ENCODE data around the gene LAS1L. TPM values are rescaled to one million over a fixed set of nuclear protein-coding genes. Genes with fewer than 3 reads are reported as not detected.
A peak's percentile ranks its signal among the peaks of the same experiment; 100 is the strongest.
"Not testable (repeated sequence)": the region's sequence is repeated elsewhere in the genome, so short reads cannot be mapped to it uniquely, and the experiment has no call there.

Gene LAS1L
- polyA plus RNA-seq (2013, experiment 1 of 2): 34.8 TPM
- polyA plus RNA-seq (2013, experiment 2 of 2): 32.3 TPM

DNA sequence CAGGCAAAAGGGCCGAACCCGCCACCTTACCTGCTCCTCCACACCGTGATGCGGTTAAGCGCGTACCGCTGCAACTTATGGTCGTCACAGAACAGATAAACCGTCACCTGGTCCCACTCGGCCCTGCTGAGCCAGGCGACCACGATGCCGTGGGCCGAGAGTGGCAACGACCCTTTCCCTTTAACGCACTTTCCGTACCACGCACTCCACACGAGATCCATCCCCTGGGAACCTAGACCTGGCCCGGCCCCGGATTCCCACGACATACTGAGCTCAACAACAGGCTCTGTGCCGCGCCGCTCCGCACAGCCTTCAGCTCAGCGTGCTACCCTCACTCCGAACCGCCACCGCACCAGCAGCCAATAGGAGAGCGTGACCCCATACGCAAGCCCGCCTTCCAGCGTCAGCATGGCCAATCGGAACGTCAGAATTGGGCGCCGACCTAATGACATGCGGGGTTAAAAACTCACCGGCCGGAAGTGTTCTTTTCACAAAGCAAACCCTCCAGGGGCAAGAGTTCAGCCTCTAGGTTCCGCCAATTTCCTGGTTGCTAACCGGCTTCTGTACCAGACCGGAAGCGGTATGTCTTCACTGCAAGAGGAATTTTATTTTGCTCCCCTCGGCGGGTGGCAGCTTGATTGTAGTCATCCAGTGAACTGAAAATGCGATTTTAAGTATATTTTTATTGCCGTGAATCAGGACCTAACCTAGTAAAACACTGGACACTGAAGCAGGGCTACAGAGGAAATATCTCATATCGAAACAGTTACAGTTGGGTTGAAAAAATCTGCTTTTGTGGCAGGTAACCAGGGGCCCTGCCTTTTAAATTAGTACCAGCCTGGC lies at the start of gene LAS1L:
Gene LAS1L, minus strand, starts transcription at position 338 of the 843 bp plus-strand sequence. Its CDS starts 72 bp downstream, at position 266.
- peaks cover 24% of the 10 kb centered on the region for H3K36me3 ChIP-seq (ENCODE audit: control insufficient read depth, insufficient read depth, low read length)
- 3 to 15% methylated on average over 14 to 46 of the region's 50 CpGs for WGBS, 2 experiments (ENCODE audit: insufficient coverage in 2 of 2)
- no peaks in the 10 kb centered on the region for H3K9me3 ChIP-seq (ENCODE audit: control insufficient read depth, low read length)
- peak within 1 kb of the TSS; percentile 61 for H3K4me3 ChIP-seq (ENCODE audit: extremely low read depth, insufficient read depth, low read length, poor library complexity, severe bottlenecking)
- H3K4me1 ChIP-seq (ENCODE audit: control insufficient read depth, insufficient read depth, low read length, poor library complexity, severe bottlenecking): peaks cover 9% of the 10 kb centered on the region
- H3K27ac ChIP-seq (ENCODE audit: low read depth, low read length, severe bottlenecking): no peak within 1 kb of the TSS

DNA sequence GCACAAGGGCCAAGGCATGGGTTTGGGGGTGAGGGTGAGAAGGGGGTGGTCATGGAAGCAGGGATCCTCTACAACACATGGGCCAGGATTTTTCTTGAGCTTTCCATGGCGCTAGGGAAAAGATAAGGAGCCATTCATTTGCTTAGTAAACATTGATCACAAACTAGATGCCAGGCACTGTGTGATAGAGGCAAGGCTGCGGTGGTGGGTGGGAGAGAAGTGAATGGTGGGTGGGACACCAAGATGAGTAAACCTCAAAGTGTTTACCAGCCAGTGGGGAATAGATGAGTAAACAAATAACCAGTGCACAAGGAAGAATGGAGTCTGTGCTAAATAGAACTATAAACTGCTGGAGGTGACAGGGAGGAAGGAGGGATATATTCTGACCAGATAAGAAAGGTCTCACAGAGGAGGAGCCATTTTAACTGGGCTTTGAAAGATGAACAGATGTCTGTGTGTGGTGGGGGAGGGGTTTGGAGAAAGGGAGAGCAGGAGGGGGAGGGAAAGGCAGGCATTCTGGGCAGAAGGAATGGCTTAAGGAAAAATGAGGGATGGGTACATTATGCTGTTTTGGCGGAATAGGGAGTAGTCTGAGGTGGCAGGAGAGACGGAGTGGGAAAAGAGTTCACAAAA lies 48.0 kb upstream of the LAS1L start:
- 57% methylated on average over 3 of the region's 4 CpGs; no CpG with 5 or more reads in 1 of the 2 experiments for WGBS, 2 experiments (ENCODE audit: insufficient coverage in 2 of 2)
- Histone ChIP-seq H3K27ac (ENCODE audit: low read depth, low read length, severe bottlenecking) (peak overlapping the region; percentile 55), H3K4me3 (ENCODE audit: extremely low read depth, insufficient read depth, low read length, poor library complexity, severe bottlenecking) (no peak overlapping the region), H3K36me3 (ENCODE audit: control insufficient read depth, insufficient read depth, low read length) (no peaks in the 10 kb centered on the region), H3K4me1 (ENCODE audit: control insufficient read depth, insufficient read depth, low read length, poor library complexity, severe bottlenecking) (peaks cover 3% of the 10 kb centered on the region), H3K9me3 (ENCODE audit: control insufficient read depth, low read length) (no peaks in the 10 kb centered on the region)

DNA sequence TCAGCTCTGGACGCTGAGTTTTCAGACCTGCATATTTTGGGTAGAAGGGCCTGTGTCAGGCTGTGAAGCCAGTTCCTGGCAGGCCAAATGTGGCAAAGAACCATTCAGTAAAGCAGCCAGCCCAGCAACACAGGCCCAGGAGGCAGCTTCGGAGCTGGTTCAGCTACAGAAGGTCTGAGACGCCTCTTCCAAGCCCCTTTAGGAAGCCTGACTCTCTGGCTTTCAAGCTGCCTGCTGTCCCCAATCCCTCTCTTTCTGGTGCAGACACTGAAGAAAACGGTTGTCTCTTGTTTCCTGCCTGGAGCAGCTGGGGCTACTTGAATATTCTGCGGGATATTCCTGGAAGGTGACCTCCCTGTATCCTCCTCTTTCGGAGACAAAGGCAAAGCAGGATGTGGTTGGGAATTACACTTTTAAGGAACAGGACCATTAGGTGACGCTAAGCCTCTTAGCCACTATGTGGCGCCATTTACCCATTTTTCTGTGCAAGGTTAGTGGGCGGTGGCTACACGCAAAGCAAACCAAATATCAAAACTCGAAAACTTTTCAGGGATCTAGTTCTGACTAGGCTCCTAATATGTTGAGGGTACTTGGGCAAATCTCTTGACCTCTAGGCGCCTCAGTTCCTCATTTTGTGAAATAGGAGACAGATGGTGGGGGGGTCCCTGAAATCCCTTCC lies 47.2 kb upstream of the LAS1L start:
- 40 to 90% methylated on average over 2 to 3 of the region's 12 CpGs for WGBS, 2 experiments (ENCODE audit: insufficient coverage in 2 of 2)
- Histone ChIP-seq H3K27ac (ENCODE audit: low read depth, low read length, severe bottlenecking) (peak overlapping the region; percentile 55), H3K36me3 (ENCODE audit: control insufficient read depth, insufficient read depth, low read length) (no peaks in the 10 kb centered on the region)

DNA sequence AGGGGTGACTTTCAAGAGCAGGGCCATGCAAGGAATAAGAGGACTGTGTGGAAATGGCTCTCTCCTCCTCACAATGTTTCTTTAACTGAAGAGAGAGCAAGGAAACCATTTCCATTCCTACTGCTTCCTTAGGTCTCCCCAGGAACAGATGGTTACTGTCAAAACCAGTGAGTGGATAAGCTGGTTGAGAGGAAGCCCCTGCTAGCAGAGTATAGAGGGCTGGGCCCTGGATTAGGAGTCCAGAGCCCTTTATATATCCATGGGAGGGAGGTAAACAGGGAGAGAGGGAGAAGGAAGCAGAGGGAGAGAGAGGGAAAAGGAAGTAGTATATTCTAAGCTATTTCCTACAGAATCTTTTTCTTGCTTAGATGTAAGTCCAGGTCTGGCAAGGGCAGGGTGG lies 43.8 kb upstream of the LAS1L start:
- H3K4me1 ChIP-seq (ENCODE audit: control insufficient read depth, insufficient read depth, low read length, poor library complexity, severe bottlenecking): peaks cover 3% of the 10 kb centered on the region
- H3K4me3 ChIP-seq (ENCODE audit: extremely low read depth, insufficient read depth, low read length, poor library complexity, severe bottlenecking): no peak overlapping the region
- no peaks in the 10 kb centered on the region for H3K36me3 ChIP-seq (ENCODE audit: control insufficient read depth, insufficient read depth, low read length)
- H3K9me3 ChIP-seq (ENCODE audit: control insufficient read depth, low read length): no peaks in the 10 kb centered on the region
- H3K27ac ChIP-seq (ENCODE audit: low read depth, low read length, severe bottlenecking): no peak overlapping the region

More for the DNA sequence above, 47.2 kb upstream of the LAS1L start:
- peaks cover 3% of the 10 kb centered on the region for H3K4me1 ChIP-seq (ENCODE audit: control insufficient read depth, insufficient read depth, low read length, poor library complexity, severe bottlenecking)
- no peaks in the 10 kb centered on the region for H3K9me3 ChIP-seq (ENCODE audit: control insufficient read depth, low read length)
- no peak overlapping the region for H3K4me3 ChIP-seq (ENCODE audit: extremely low read depth, insufficient read depth, low read length, poor library complexity, severe bottlenecking)

DNA sequence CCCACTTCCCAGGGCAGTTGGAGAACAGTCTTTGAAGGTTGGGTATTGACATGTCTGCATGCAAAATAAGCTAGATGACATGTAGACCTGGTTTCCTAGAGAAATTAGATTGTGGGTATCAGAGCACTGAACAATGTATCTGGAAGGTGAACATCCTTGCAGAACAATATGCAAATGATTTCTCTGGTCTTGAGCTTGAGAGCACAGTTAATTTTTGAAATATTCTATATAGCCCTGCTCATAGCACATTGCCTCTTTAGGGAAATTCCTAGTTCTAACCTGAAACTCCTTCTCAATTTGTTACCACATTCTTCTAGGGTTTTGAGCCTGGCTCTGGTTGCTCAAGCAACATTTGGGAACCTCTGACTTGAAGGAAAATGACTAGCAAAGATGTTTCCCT lies 41.6 kb upstream of the LAS1L start:
- H3K27ac ChIP-seq (ENCODE audit: low read depth, low read length, severe bottlenecking): no peak overlapping the region

DNA sequence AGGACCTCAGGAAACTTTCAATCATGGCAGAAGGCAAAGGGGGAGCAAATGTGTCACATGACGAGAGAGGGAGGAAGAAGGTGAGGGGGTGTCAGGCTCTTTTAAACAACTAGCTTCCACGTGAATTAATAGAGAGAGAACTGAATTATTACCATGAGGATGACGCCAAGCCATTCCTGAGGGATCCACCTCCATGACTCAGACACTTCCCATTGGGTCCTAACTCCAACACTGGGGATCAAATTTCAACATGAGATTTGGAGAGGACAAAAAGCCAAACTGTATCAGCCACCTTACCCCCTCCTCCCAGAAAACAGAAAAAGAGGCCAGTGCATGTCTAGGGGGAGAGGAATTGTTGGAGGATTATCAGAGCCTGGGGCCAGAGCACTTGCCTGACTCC lies 40.4 kb upstream of the LAS1L start:
- no peaks in the 10 kb centered on the region for H3K36me3 ChIP-seq (ENCODE audit: control insufficient read depth, insufficient read depth, low read length)
- H3K4me3 ChIP-seq (ENCODE audit: extremely low read depth, insufficient read depth, low read length, poor library complexity, severe bottlenecking): no peak overlapping the region
- H3K27ac ChIP-seq (ENCODE audit: low read depth, low read length, severe bottlenecking): no peak overlapping the region
- no peaks in the 10 kb centered on the region for H3K9me3 ChIP-seq (ENCODE audit: control insufficient read depth, low read length)
- H3K4me1 ChIP-seq (ENCODE audit: control insufficient read depth, insufficient read depth, low read length, poor library complexity, severe bottlenecking): no peaks in the 10 kb centered on the region
- 89% methylated on average over 3 of the region's 3 CpGs; no CpG with 5 or more reads in 1 of the 2 experiments for WGBS, 2 experiments (ENCODE audit: insufficient coverage in 2 of 2)

More for the DNA sequence above, 41.6 kb upstream of the LAS1L start:
- Histone ChIP-seq H3K4me3 (ENCODE audit: extremely low read depth, insufficient read depth, low read length, poor library complexity, severe bottlenecking) (no peak overlapping the region), H3K9me3 (ENCODE audit: control insufficient read depth, low read length) (no peaks in the 10 kb centered on the region), H3K4me1 (ENCODE audit: control insufficient read depth, insufficient read depth, low read length, poor library complexity, severe bottlenecking) (no peaks in the 10 kb centered on the region), H3K36me3 (ENCODE audit: control insufficient read depth, insufficient read depth, low read length) (no peaks in the 10 kb centered on the region)

DNA sequence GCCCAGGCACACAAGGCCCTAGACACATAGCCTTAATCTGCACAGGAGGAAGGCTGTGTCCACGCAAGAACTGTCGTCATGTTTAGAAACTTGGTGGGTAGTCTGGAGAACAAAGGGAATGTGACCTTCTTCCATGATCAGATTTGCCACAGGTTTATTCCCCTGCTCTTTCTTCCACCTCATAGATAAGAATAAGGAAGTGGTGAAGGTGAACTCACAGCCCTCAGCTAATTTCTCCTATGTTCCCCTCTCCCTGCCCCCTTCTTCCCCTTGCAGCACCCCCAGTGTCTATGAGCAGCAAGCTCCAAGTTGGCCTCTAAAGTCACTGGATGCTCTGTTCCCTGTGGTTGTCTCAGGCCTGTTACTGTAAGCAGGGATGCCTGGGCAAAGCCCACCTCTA lies 39.8 kb upstream of the LAS1L start:
- no peaks in the 10 kb centered on the region for H3K9me3 ChIP-seq (ENCODE audit: control insufficient read depth, low read length)
- H3K4me1 ChIP-seq (ENCODE audit: control insufficient read depth, insufficient read depth, low read length, poor library complexity, severe bottlenecking): no peaks in the 10 kb centered on the region
- WGBS, 2 experiments (ENCODE audit: insufficient coverage in 2 of 2): no CpG with 5 or more reads among the region's 2 CpGs
- no peaks in the 10 kb centered on the region for H3K36me3 ChIP-seq (ENCODE audit: control insufficient read depth, insufficient read depth, low read length)
- no peak overlapping the region for H3K4me3 ChIP-seq (ENCODE audit: extremely low read depth, insufficient read depth, low read length, poor library complexity, severe bottlenecking)
- no peak overlapping the region for H3K27ac ChIP-seq (ENCODE audit: low read depth, low read length, severe bottlenecking)

DNA sequence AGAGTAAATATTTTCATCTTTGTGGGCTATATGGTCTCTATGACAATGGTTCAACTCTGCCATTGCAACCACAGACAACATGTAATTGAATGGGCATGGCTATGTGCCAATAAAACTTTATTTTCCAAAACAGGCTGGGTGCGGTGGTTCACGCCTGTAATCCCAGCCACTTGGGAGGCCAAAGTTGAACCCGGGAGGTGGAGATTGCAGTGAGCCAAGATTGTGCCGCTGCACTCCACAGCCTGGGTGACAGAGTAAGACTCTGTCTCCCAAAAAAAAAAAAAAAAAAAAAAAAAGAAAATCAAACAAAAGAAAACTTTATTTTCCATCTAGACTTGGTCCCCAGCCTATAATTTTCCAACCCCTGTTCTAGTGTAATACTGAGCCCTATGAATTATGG lies 38.4 kb upstream of the LAS1L start:
- H3K9me3 ChIP-seq (ENCODE audit: control insufficient read depth, low read length): no peaks in the 10 kb centered on the region
- H3K4me3 ChIP-seq (ENCODE audit: extremely low read depth, insufficient read depth, low read length, poor library complexity, severe bottlenecking): no peak overlapping the region
- H3K27ac ChIP-seq (ENCODE audit: low read depth, low read length, severe bottlenecking): no peak overlapping the region
- no peaks in the 10 kb centered on the region for H3K36me3 ChIP-seq (ENCODE audit: control insufficient read depth, insufficient read depth, low read length)
- WGBS, 2 experiments (ENCODE audit: insufficient coverage in 2 of 2): 72% methylated on average over 4 of the region's 4 CpGs; no CpG with 5 or more reads in 1 of the 2 experiments
- no peaks in the 10 kb centered on the region for H3K4me1 ChIP-seq (ENCODE audit: control insufficient read depth, insufficient read depth, low read length, poor library complexity, severe bottlenecking)

DNA sequence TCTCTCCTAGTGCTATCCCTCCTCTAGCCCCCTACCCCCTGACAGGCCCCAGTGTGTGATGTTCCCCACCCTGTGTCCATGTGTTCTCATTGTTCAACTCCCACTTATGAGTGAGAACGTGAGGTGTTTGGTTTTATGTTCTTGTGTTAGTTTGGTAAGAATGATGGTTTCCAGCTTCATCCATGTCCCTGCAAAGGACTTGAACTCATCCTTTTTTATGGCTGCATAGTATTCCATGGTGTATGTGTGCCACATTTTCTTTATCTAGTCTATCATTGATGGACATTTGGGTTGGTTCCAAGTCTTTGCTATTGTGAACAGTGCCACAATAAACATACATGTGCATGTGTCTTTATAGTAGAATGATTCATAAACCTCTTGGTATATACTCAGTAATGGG lies 28.3 kb upstream of the LAS1L start:
- H3K36me3 ChIP-seq (ENCODE audit: control insufficient read depth, insufficient read depth, low read length); H3K9me3 ChIP-seq (ENCODE audit: control insufficient read depth, low read length); H3K4me3 ChIP-seq (ENCODE audit: extremely low read depth, insufficient read depth, low read length, poor library complexity, severe bottlenecking); H3K27ac ChIP-seq (ENCODE audit: low read depth, low read length, severe bottlenecking); H3K4me1 ChIP-seq (ENCODE audit: control insufficient read depth, insufficient read depth, low read length, poor library complexity, severe bottlenecking): not testable (repeated sequence)
- no CpG with 5 or more reads among the region's 1 CpG for WGBS, 2 experiments (ENCODE audit: insufficient coverage in 2 of 2)

DNA sequence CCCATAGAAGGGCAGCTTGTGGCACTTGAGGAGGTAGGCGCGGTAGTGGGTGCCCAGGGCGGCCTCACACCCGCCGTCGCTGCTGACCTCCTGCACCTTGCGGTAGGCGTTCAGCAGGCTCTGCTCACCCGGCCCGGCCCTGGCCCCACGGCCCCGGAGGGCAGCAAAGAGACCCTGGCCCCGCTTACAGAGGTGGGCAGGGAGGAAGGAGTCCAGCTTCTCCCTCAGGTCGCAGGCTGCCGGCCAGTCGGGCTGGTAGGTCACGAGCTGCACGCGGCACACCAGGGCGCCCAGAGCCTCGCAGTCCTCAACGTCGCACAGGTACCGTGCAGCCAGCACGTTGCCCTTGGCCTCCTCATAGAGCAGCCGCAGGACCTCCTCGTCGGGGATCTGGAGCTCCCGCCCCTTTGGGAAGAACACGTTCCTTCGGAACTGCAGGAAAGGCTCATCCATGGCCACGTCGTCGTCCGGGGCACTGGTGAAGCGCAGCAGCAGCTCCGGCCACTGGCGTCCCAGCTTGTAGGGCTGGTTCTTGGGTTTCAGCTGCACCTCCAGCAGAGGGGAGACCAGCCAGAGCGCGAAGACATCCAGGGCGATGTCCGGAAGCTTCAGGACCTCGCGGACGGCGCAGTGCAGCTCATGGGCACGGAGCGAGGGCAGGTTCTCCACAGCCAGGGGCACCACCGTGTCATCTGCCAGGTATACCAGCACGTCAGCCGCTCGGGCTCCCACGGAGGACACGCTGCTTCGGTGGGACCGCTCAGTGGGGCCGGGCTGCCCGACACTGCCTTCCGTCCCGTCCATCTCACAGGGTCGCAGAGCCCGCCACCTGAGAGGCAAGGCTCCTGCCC lies 17.1 kb upstream of the LAS1L start:
- Histone ChIP-seq H3K4me3 (ENCODE audit: extremely low read depth, insufficient read depth, low read length, poor library complexity, severe bottlenecking) (no peak overlapping the region), H3K36me3 (ENCODE audit: control insufficient read depth, insufficient read depth, low read length) (no peaks in the 10 kb centered on the region), H3K9me3 (ENCODE audit: control insufficient read depth, low read length) (no peaks in the 10 kb centered on the region), H3K4me1 (ENCODE audit: control insufficient read depth, insufficient read depth, low read length, poor library complexity, severe bottlenecking) (no peaks in the 10 kb centered on the region), H3K27ac (ENCODE audit: low read depth, low read length, severe bottlenecking) (no peak overlapping the region)
- whole genome bisulfite sequencing, 2 experiments (ENCODE audit: insufficient coverage in 2 of 2): 93 to 97% methylated on average over 13 to 46 of the region's 62 CpGs

Data from mesodermal cell (in vitro differentiated cells).